ENCODE data around the gene SART3. TPM values are rescaled to one million over a fixed set of nuclear protein-coding genes. Genes with fewer than 3 reads are reported as not detected.

Gene SART3
- polyA plus RNA-seq, 1 of the 3 experiments (the other 2 are of a cell fraction): 28.9 TPM

GRCh38 chr12:108548954-108549521 lies 11.9 kb downstream of the SART3 start:
- no peak overlapping the region for H3K9ac ChIP-seq
- no peaks in the 10 kb centered on the region for H3F3A ChIP-seq (replicated peaks; ENCODE audit: insufficient read depth)
- H2AFZ ChIP-seq (ENCODE audit: low read depth): no peak overlapping the region
- TF ChIP-seq MAX (IDR thresholded peaks at IDR 0.05; ENCODE audit: low read depth) (no peak), EP300 (IDR thresholded peaks at IDR 0.05; ENCODE audit: borderline replicate concordance in 1 of 2, low read depth in 1 of 2, low read length in 1 of 2) (no peak), FOXM1 (IDR thresholded peaks at IDR 0.05; ENCODE audit: low read depth) (no peak), TEAD4 (IDR thresholded peaks at IDR 0.05; ENCODE audit: borderline replicate concordance, insufficient read depth) (no peak), GABPA (IDR thresholded peaks at IDR 0.05; ENCODE audit: low read depth) (no peak), ZBTB33 (IDR thresholded peaks at IDR 0.05; ENCODE audit: borderline replicate concordance, low read depth) (no peak), CHD2 (IDR thresholded peaks at IDR 0.05; ENCODE audit: low read length, partially characterized antibody) (no peak), EZH2phosphoT487 (IDR thresholded peaks at IDR 0.05; ENCODE audit: borderline replicate concordance, low read depth) (no peak), USF2 (IDR thresholded peaks at IDR 0.05; ENCODE audit: borderline replicate concordance, low read depth, low read length) (no peak), FOXJ3 (CRISPR knock-in tag; IDR thresholded peaks at IDR 0.05) (no peak), SIN3A (IDR thresholded peaks at IDR 0.05; ENCODE audit: borderline replicate concordance, low read depth, low read length) (no peak), YY1 (IDR thresholded peaks at IDR 0.05; ENCODE audit: low read depth) (no peak), REST (IDR thresholded peaks at IDR 0.05; ENCODE audit: low read depth, low read length) (no peak), IRF3 (IDR thresholded peaks at IDR 0.05; ENCODE audit: low read depth, low read length) (no peak), MXI1 (IDR thresholded peaks at IDR 0.05; ENCODE audit: low read depth, low read length) (no peak), FOSL2 (IDR thresholded peaks at IDR 0.05; ENCODE audit: borderline replicate concordance, low read depth) (no peak), JUND (IDR thresholded peaks at IDR 0.05) (no peak), NFIC (IDR thresholded peaks at IDR 0.05; ENCODE audit: borderline replicate concordance) (no peak), MEF2A (IDR thresholded peaks at IDR 0.05; ENCODE audit: borderline replicate concordance, low read depth) (no peak), TAF1 (IDR thresholded peaks at IDR 0.05; ENCODE audit: borderline replicate concordance, low read depth, low read length) (no peak)
- no peak for DNase-seq
- H3K4me1 ChIP-seq (ENCODE audit: control insufficient read depth in 1 of 2, insufficient read depth in 2 of 2, low read depth in 1 of 2, low read length in 1 of 2): no peaks in the 10 kb centered on the region; a peak in 3 of 4 replicates
- no peak overlapping the region for H3K4me3 ChIP-seq (ENCODE audit: low read depth in 2 of 2, low read length in 1 of 2)
- no peak overlapping the region for H3K4me2 ChIP-seq
- H3K27ac ChIP-seq (ENCODE audit: low read depth in 2 of 2, low read length in 1 of 2): no peak overlapping the region
- 71% methylated on average over 7 of the region's 7 CpGs for WGBS (ENCODE audit: low lambda C conversion rate)
- H3K79me2 ChIP-seq (ENCODE audit: insufficient read depth): peaks cover 93% of the 10 kb centered on the region
- POLR2A ChIA-PET: no interaction called here
- H3K36me3 ChIP-seq (replicated peaks in 1 of 2; ENCODE audit: control insufficient read depth in 1 of 2, insufficient read depth in 2 of 2, low read length in 1 of 2): peaks cover 39 to 56% of the 10 kb centered on the region in 2 experiments
- H3K9me3 ChIP-seq: no peaks in the 10 kb centered on the region
- no peaks in the 10 kb centered on the region for H3K27me3 ChIP-seq (ENCODE audit: insufficient read depth)
- CTCF ChIA-PET: interaction anchor here (1.0 to 2.6 kb wide), 4 partner anchors 12 to 374 kb away, joined by 3 to 9 read pairs (median 6); partner anchors contain the start of gene SART3
- H4K20me1 ChIP-seq (ENCODE audit: insufficient read depth): peaks cover 63% of the 10 kb centered on the region
- no peaks in the 10 kb centered on the region for H3K9me2 ChIP-seq
